ENCODE results near the gene SUMO3.

SUMO3 gene

DNA sequence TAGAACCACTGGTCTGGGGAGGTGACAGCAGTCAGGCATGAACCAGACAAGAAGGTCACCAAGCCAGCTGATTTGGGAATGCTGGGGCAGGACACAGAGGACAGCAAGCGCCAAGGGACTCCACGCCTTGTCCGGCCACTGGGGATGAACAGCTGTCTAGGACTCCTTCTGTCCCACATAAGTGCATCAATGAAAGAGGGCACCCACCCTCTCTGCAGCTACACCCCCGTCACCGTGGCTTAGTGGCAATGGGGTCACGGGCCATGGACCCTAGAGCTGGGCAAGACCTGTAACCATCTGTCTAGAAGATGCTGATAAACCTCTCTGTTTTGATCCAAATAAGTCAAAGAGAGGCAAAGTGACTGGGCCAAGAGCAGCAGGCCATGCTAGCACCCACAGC is 33.1 kb downstream of the SUMO3 start:
- Histone ChIP-seq H3K27me3 (ENCODE audit: insufficient read depth, poor library complexity, severe bottlenecking) (no peaks in the 10 kb centered on the region), H3K4me3 (ENCODE audit: severe bottlenecking) (no peak overlapping the region), H3K27ac (ENCODE audit: poor library complexity, severe bottlenecking) (no peak overlapping the region), H3K4me1 (ENCODE audit: insufficient read depth, poor library complexity, severe bottlenecking) (no peaks in the 10 kb centered on the region), H3K36me3 (ENCODE audit: low read depth) (peaks cover 60% of the 10 kb centered on the region), H3K9me3 (ENCODE audit: severe bottlenecking) (no peaks in the 10 kb centered on the region)
- DNase-seq (ENCODE audit: low spot score) (no peak), ATAC-seq (ENCODE audit: low read depth) (no peak)
- TF ChIP-seq CTCF (IDR thresholded peaks at IDR 0.05; ENCODE audit: poor library complexity, severe bottlenecking): no peak

GRCh38 chr21:44783020-44783696 is 34.7 kb downstream of the SUMO3 start:
- H3K36me3 ChIP-seq (ENCODE audit: low read depth): peaks cover 61% of the 10 kb centered on the region
- H3K4me3 ChIP-seq (ENCODE audit: severe bottlenecking): no peak overlapping the region
- no peak for TF ChIP-seq CTCF (IDR thresholded peaks at IDR 0.05; ENCODE audit: poor library complexity, severe bottlenecking)
- no peaks in the 10 kb centered on the region for H3K9me3 ChIP-seq (ENCODE audit: severe bottlenecking)
- ATAC-seq (ENCODE audit: low read depth) (no peak), DNase-seq (ENCODE audit: low spot score) (no peak)
- H3K27ac ChIP-seq (ENCODE audit: poor library complexity, severe bottlenecking): no peak overlapping the region
- H3K4me1 ChIP-seq (ENCODE audit: insufficient read depth, poor library complexity, severe bottlenecking): no peaks in the 10 kb centered on the region
- H3K27me3 ChIP-seq (ENCODE audit: insufficient read depth, poor library complexity, severe bottlenecking): no peaks in the 10 kb centered on the region

- Histone ChIP-seq H3K9me3 (ENCODE audit: severe bottlenecking) (no peaks in the 10 kb centered on the region), H3K27me3 (ENCODE audit: insufficient read depth, poor library complexity, severe bottlenecking) (no peaks in the 10 kb centered on the region), H3K36me3 (ENCODE audit: low read depth) (peaks cover 62% of the 10 kb centered on the region), H3K4me3 (ENCODE audit: severe bottlenecking) (no peak overlapping the region), H3K4me1 (ENCODE audit: insufficient read depth, poor library complexity, severe bottlenecking) (no peaks in the 10 kb centered on the region), H3K27ac (ENCODE audit: poor library complexity, severe bottlenecking) (no peak overlapping the region)
- ATAC-seq (ENCODE audit: low read depth): no peak
- TF ChIP-seq CTCF (IDR thresholded peaks at IDR 0.05; ENCODE audit: poor library complexity, severe bottlenecking): no peak
- DNase-seq (ENCODE audit: low spot score): no peak
Measured at GRCh38 chr21:44780767-44781459, 36.9 kb downstream of the SUMO3 start.

DNA sequence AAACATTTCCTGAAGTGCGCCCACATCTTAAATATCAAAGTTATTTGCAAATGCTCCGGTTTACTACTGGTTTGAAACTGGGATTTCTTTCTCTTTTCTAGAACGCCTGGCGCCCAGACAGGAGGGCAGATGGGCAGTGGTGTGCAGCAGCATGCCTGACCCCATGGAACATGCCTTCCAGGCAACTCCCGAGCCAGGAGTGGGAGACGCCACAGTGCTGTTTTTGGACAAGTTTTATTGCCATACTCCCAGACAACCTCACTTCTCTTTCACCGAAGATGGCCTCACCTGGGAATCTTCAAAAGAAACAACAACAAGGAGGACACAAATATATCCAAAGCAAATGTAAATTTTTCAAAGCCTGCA is 37.7 kb downstream of the SUMO3 start:
- no peak overlapping the region for H3K4me3 ChIP-seq (ENCODE audit: severe bottlenecking)
- TF ChIP-seq CTCF (IDR thresholded peaks at IDR 0.05; ENCODE audit: poor library complexity, severe bottlenecking): no peak
- no peak overlapping the region for H3K27ac ChIP-seq (ENCODE audit: poor library complexity, severe bottlenecking)

More for the DNA sequence above, 37.7 kb downstream of the SUMO3 start:
- peaks cover 62% of the 10 kb centered on the region for H3K36me3 ChIP-seq (ENCODE audit: low read depth)
- no peak for ATAC-seq (ENCODE audit: low read depth)
- no peaks in the 10 kb centered on the region for H3K4me1 ChIP-seq (ENCODE audit: insufficient read depth, poor library complexity, severe bottlenecking)
- no peaks in the 10 kb centered on the region for H3K9me3 ChIP-seq (ENCODE audit: severe bottlenecking)
- H3K27me3 ChIP-seq (ENCODE audit: insufficient read depth, poor library complexity, severe bottlenecking): no peaks in the 10 kb centered on the region
- DNase-seq (ENCODE audit: low spot score): no peak
